WTC11 (cell line): Measurements from ENCODE around the gene CD79A. TPM values are rescaled to one million over a fixed set of nuclear protein-coding genes. Genes with fewer than 3 reads are reported as not detected.

Experiments used
- CDX4 ChIP-seq: fragments of 250-450 bp; sonication (Bioruptor Pico); IDR thresholded peaks from 2 replicates; pipeline ENCODE4 v1.9.0; 2021; ENCODE audit warnings: moderate library complexity, mild to moderate bottlenecking, inconsistent platforms, borderline replicate concordance
- CREB1 ChIP-seq: sonication (generic); formaldehyde crosslinking; IDR thresholded peaks from 2 replicates; pipeline ENCODE4 v1.8.0; 2023; ENCODE audit warnings: mild to moderate bottlenecking, missing genetic modification reagents
- E2F5 ChIP-seq: sonication (generic); formaldehyde crosslinking; IDR thresholded peaks from 2 replicates; pipeline ENCODE4 v1.8.1; 2022; ENCODE audit warnings: mild to moderate bottlenecking, moderate library complexity, missing genetic modification reagents
- GRHL2 ChIP-seq: fragments of 250-450 bp; sonication (Bioruptor Pico); IDR thresholded peaks from 2 replicates; pipeline ENCODE4 v1.8.0; 2022; ENCODE audit warnings: mild to moderate bottlenecking, moderate library complexity; ENCODE audit not compliant: insufficient replicate concordance, severe bottlenecking
- NFYB ChIP-seq: sonication (generic); formaldehyde crosslinking; conservative IDR thresholded peaks from 2 replicates; pipeline ENCODE4 v1.8.0; 2022; ENCODE audit warnings: low read depth, missing genetic modification reagents
- PREB ChIP-seq: sonication (generic); formaldehyde crosslinking; IDR thresholded peaks from 2 replicates; pipeline ENCODE4 v1.8.1; 2022; ENCODE audit warnings: mild to moderate bottlenecking, missing genetic modification reagents, moderate library complexity, borderline replicate concordance
- SOX15 ChIP-seq: fragments of 250-450 bp; sonication (Bioruptor Pico); IDR thresholded peaks from 2 replicates; pipeline ENCODE4 v1.9.0; 2021; ENCODE audit warnings: mild to moderate bottlenecking
- USF1 ChIP-seq: sonication (generic); formaldehyde crosslinking; IDR thresholded peaks from 2 replicates; pipeline ENCODE4 v1.8.0; 2022; ENCODE audit warnings: mild to moderate bottlenecking, missing genetic modification reagents
- USF2 ChIP-seq: sonication (generic); formaldehyde crosslinking; IDR thresholded peaks from 2 replicates; pipeline ENCODE4 v1.8.1; 2023; ENCODE audit warnings: mild to moderate bottlenecking, missing genetic modification reagents, moderate library complexity
- ZBTB43 ChIP-seq: sonication (generic); formaldehyde crosslinking; IDR thresholded peaks from 2 replicates; pipeline ENCODE4 v1.8.1; 2023; ENCODE audit warnings: mild to moderate bottlenecking, missing genetic modification reagents
- ZNF263 ChIP-seq: sonication (generic); formaldehyde crosslinking; IDR thresholded peaks from 2 replicates; pipeline ENCODE4 v1.8.1; 2022; ENCODE audit warnings: low read depth, mild to moderate bottlenecking, moderate library complexity, missing genetic modification reagents
- ZNF281 ChIP-seq: sonication (generic); formaldehyde crosslinking; IDR thresholded peaks from 2 replicates; pipeline ENCODE4 v1.8.0; 2023; ENCODE audit warnings: mild to moderate bottlenecking, missing genetic modification reagents
- ZNF512 ChIP-seq: sonication (generic); formaldehyde crosslinking; IDR thresholded peaks from 2 replicates; pipeline ENCODE4 v1.8.1; 2022; ENCODE audit warnings: missing genetic modification reagents, borderline replicate concordance
- ZNF532 ChIP-seq: fragments of 250-450 bp; sonication (Bioruptor Pico); IDR thresholded peaks from 2 replicates; pipeline ENCODE4 v1.9.0; 2021; ENCODE audit warnings: mild to moderate bottlenecking, borderline replicate concordance
- ZSCAN18 ChIP-seq: fragments of 250-450 bp; sonication (Bioruptor Pico); IDR thresholded peaks from 2 replicates; pipeline ENCODE4 v2.1.2; 2022; ENCODE audit warnings: mild to moderate bottlenecking, moderate library complexity
- total RNA-seq: library from RNA; stranded (reverse); gene quantifications from 3 replicates; pipeline ENCODE4 v1.2.3, GENCODE V29; 2021

CD79A gene
- total RNA-seq, 1 experiment from 2014 or later: 0.42 TPM

- no peak for TF ChIP-seq PREB (CRISPR knock-in tag)
- no peak for TF ChIP-seq ZNF263 (CRISPR knock-in tag)
- no peak for TF ChIP-seq GRHL2 (CRISPR knock-in tag)
- TF ChIP-seq ZSCAN18 (CRISPR knock-in tag): no peak
- 0 out of 2 replicates have a peak, but pooled peaks have one; percentile 1 for TF ChIP-seq CDX4 (CRISPR knock-in tag)
- peak; percentile 90 for TF ChIP-seq ZNF532 (CRISPR knock-in tag)
- no peak for TF ChIP-seq USF2 (CRISPR knock-in tag)
- no peak for TF ChIP-seq ZNF281
- TF ChIP-seq E2F5 (CRISPR knock-in tag): no peak
- 0 out of 2 replicates have a peak, but pooled peaks have one; percentile 11 for TF ChIP-seq USF1 (CRISPR knock-in tag)
- TF ChIP-seq ZBTB43 (CRISPR knock-in tag): no peak
- TF ChIP-seq NFYB (CRISPR knock-in tag): no peak
- TF ChIP-seq CREB1 (CRISPR knock-in tag): no peak
- no peak for TF ChIP-seq ZNF512 (CRISPR knock-in tag)
- no peak for TF ChIP-seq SOX15 (CRISPR knock-in tag)
These were observed 4.1 kb upstream of the CD79A start (continued) for GRCh38 chr19:41872775-41873647.
